HepG2 (cell line): ENCODE measurements around the gene UBE2R2. TPM values are rescaled to one million over a fixed set of nuclear protein-coding genes. Genes with fewer than 3 reads are reported as not detected.

Source experiments
- EP300 ChIP-seq, 3 experiments: sonication (generic) in 1 of 3; formaldehyde crosslinking in 1 of 3; IDR thresholded peaks; 2 replicates each; pipeline versions ENCODE4 v1.5.1 to v1.6.1; 2011 to 2020; ENCODE audit warnings: low read depth in 2 of 3, low read length in 2 of 3, borderline replicate concordance in 1 of 3, improper control_type of control experiment in 1 of 3, mild to moderate bottlenecking in 1 of 3, missing genetic modification reagents in 1 of 3, moderate library complexity in 1 of 3
- FOSL1 ChIP-seq: sonication (generic); formaldehyde crosslinking; IDR thresholded peaks from 2 replicates; pipeline ENCODE4 v1.9.0; 2021; ENCODE audit warnings: missing genetic modification reagents, borderline replicate concordance
- FOXK2 ChIP-seq: fragments of 450-650 bp; IDR thresholded peaks from 2 replicates; pipeline ENCODE4 v1.6.1; 2016
- HMG20A ChIP-seq: IDR thresholded peaks from 2 replicates; pipeline ENCODE4 v1.6.1; 2016; ENCODE audit warnings: borderline replicate concordance
- HMGA1 ChIP-seq: sonication (generic); formaldehyde crosslinking; conservative IDR thresholded peaks from 2 replicates; pipeline ENCODE4 v1.4.0; 2020; ENCODE audit warnings: missing genetic modification reagents
- MTF1 ChIP-seq: sonication (generic); formaldehyde crosslinking; IDR thresholded peaks from 2 replicates; pipeline ENCODE4 v1.5.0; 2020; ENCODE audit warnings: missing genetic modification reagents
- NCOA5 ChIP-seq: sonication (generic); formaldehyde crosslinking; IDR thresholded peaks from 2 replicates; pipeline ENCODE4 v1.4.0; 2020; ENCODE audit warnings: missing genetic modification reagents
- NR0B2 ChIP-seq: sonication (generic); formaldehyde crosslinking; IDR thresholded peaks from 2 replicates; pipeline ENCODE4 v1.4.0; 2020; ENCODE audit warnings: mild to moderate bottlenecking, missing genetic modification reagents
- PHF20 ChIP-seq: sonication (generic); formaldehyde crosslinking; IDR thresholded peaks from 2 replicates; pipeline ENCODE4 v1.5.0; 2020; ENCODE audit warnings: mild to moderate bottlenecking, missing genetic modification reagents
- PPARG ChIP-seq: conservative IDR thresholded peaks from 2 replicates; pipeline ENCODE4 v1.6.1; 2016; ENCODE audit warnings: missing biosample characterization, missing genetic modification reagents
- PRDM15 ChIP-seq: sonication (generic); formaldehyde crosslinking; IDR thresholded peaks from 2 replicates; pipeline ENCODE4 v1.4.0; 2020; ENCODE audit warnings: missing genetic modification reagents
- RBAK ChIP-seq: sonication (generic); formaldehyde crosslinking; IDR thresholded peaks from 2 replicates; pipeline ENCODE4 v1.5.1; 2020; ENCODE audit warnings: mild to moderate bottlenecking, missing genetic modification reagents
- RBM22 ChIP-seq: fragments of 200-400 bp; formaldehyde crosslinking; optimal IDR thresholded peaks from 2 replicates; pipeline ENCODE3; 2017; ENCODE audit warnings: mild to moderate bottlenecking, low read length, moderate library complexity
- SALL1 ChIP-seq: sonication (generic); formaldehyde crosslinking; IDR thresholded peaks from 2 replicates; pipeline ENCODE4 v1.8.0; 2022; ENCODE audit warnings: mild to moderate bottlenecking, missing genetic modification reagents
- SNAPC4 ChIP-seq: sonication (generic); formaldehyde crosslinking; IDR thresholded peaks from 2 replicates; pipeline ENCODE4 v1.4.0; 2020; ENCODE audit warnings: mild to moderate bottlenecking, missing genetic modification reagents
- TBL1XR1 ChIP-seq: fragments of 150-350 bp; IDR thresholded peaks from 2 replicates; pipeline ENCODE4 v1.6.1; 2014; ENCODE audit warnings: borderline replicate concordance, low read length; ENCODE audit not compliant: partially characterized antibody
- THYN1 ChIP-seq: sonication (generic); formaldehyde crosslinking; IDR thresholded peaks from 2 replicates; pipeline ENCODE4 v1.8.1; 2023; ENCODE audit warnings: low read depth, mild to moderate bottlenecking, moderate library complexity, missing genetic modification reagents, borderline replicate concordance
- ZNF331 ChIP-seq: sonication (generic); formaldehyde crosslinking; IDR thresholded peaks from 2 replicates; pipeline ENCODE4 v1.4.0; 2020; ENCODE audit warnings: missing genetic modification reagents
- ZNF510 ChIP-seq: sonication (generic); formaldehyde crosslinking; IDR thresholded peaks from 2 replicates; pipeline ENCODE4 v1.4.0; 2020; ENCODE audit warnings: low read depth, mild to moderate bottlenecking, missing genetic modification reagents
- ZNF567 ChIP-seq: sonication (generic); formaldehyde crosslinking; IDR thresholded peaks from 2 replicates; pipeline ENCODE4 v1.8.1; 2023; ENCODE audit warnings: mild to moderate bottlenecking, missing genetic modification reagents, borderline replicate concordance
- ZNF580 ChIP-seq: IDR thresholded peaks from 2 replicates; pipeline ENCODE4 v1.6.1; 2016; ENCODE audit warnings: low read depth, borderline replicate concordance
- polyA plus RNA-seq, 8 experiments: library from polyadenylated mRNA; depleted of rRNA in 3 of 8; stranded (reverse) in 7 of 8; unstranded in 1 of 8; fragments of >200 nt; fragmentation: Illumina TruSeq in 4 of 8; extraction: Trizol in 4 of 8; gene quantifications; 2 replicates each; pipeline versions ENCODE4 v1.2.1 to v1.2.3, GENCODE V29; 2011 to 2016; ENCODE audit warnings: low read depth in 4 of 8, missing spikeins in 1 of 8, mixed read lengths in 1 of 8; ENCODE audit not compliant: insufficient read depth in 1 of 8
- total RNA-seq, 5 experiments: library from RNA; depleted of rRNA; stranded (reverse); fragments of >200 nt; fragmentation: Illumina TruSeq; extraction: Trizol; gene quantifications; 2 replicates each; pipeline ENCODE4 v1.2.3, GENCODE V29; 2016; ENCODE audit warnings: low read depth in 1 of 5

UBE2R2 gene
- total and polyA plus RNA-seq, 2 of the 13 experiments (the other 11 are each of a cell fraction or from before 2014, with no cell fraction given), result 14.8 to 20.9 TPM

- TF ChIP-seq NCOA5 (CRISPR knock-in tag) (no peak), SNAPC4 (CRISPR knock-in tag) (no peak), NR0B2 (CRISPR knock-in tag) (no peak), PRDM15 (no peak), EP300 (IDR thresholded peaks at IDR 0.05; ENCODE audit: low read depth in 2 of 2, low read length in 2 of 2) (peak in 1 of 2 experiments; percentile 83; a peak in 2 of 4 replicates), EP300 (CRISPR knock-in tag; IDR thresholded peaks at IDR 0.05; ENCODE audit: borderline replicate concordance) (no peak), ZNF331 (CRISPR knock-in tag) (no peak), PHF20 (no peak), HMGA1 (CRISPR knock-in tag) (no peak), HMG20A (CRISPR knock-in tag) (peak; percentile 55; the same call in 1 of the 2 replicates), RBAK (CRISPR knock-in tag) (no peak), FOSL1 (no peak), TBL1XR1 (no peak), RBM22 (no peak), ZNF567 (no peak), FOXK2 (no peak), SALL1 (CRISPR knock-in tag) (peak; percentile 17; the same call in 1 of the 2 replicates), ZNF510 (CRISPR knock-in tag) (no peak), THYN1 (no peak), ZNF580 (no peak), PPARG (CRISPR knock-in tag) (peak; percentile 18; the same call in 1 of the 2 replicates), MTF1 (CRISPR knock-in tag) (no peak)
These were observed 117.4 kb downstream of the UBE2R2 start (continued) for GRCh38 chr9:33934188-33934878.
